Stimulated activated CD4-positive, alpha-beta T cell treated with anti-CD3 and anti-CD28 coated beads, Interleukin-15, amount 100 ng/mL, for 1 hour (primary cell): ENCODE data around the gene HIF3A.
"Not testable (repeated sequence)": the region's sequence is repeated elsewhere in the genome, so short reads cannot be mapped to it uniquely, and the experiment has no call there.

ENCODE experiments used
- DNase-seq, 2 donors: peaks; one replicate each; pipeline ENCODE4 v3.0.0-alpha.2; 2020; ENCODE audit warnings: low read depth in 1 of 2, low spot score in 1 of 2

Gene HIF3A

DNA sequence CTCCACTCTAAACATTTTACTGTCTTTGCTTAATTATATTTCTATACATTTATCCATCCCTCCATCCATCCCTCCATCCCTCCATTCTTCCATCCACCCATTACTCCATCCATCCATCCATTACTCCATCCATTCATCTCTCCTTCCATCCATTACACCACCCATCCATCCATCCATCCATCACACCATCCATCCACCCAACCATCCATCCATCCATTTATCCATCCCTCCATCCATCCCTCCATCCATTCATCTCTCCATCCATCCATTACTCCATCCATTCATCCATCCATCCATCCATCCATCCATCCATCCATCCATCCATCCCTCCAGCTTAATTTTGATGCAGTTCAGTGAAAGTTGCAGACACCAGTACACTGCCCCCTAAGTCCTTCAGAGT lies 5.0 kb upstream of the HIF3A start:
- no peak for DNase-seq

DNA sequence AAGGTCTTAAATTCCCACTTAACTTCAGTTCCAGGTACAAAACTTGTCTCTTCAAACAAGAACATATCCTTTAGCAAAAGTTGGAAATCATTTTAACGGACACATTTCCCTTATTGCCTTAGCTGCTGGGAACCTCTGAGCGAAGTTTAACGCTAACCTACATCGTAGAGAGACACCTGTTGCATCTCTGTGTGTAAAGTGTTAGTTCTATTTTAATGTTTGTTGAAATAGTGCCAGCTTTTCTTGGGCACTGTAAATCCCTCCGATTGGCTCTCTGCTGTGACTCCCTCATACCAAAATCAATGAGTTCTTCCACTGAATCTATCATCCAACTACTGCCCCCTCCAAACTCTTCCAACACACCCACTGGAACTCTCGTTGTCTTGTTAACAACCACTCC lies 2.3 kb upstream of the HIF3A start:
- DNase-seq = no peak

DNA sequence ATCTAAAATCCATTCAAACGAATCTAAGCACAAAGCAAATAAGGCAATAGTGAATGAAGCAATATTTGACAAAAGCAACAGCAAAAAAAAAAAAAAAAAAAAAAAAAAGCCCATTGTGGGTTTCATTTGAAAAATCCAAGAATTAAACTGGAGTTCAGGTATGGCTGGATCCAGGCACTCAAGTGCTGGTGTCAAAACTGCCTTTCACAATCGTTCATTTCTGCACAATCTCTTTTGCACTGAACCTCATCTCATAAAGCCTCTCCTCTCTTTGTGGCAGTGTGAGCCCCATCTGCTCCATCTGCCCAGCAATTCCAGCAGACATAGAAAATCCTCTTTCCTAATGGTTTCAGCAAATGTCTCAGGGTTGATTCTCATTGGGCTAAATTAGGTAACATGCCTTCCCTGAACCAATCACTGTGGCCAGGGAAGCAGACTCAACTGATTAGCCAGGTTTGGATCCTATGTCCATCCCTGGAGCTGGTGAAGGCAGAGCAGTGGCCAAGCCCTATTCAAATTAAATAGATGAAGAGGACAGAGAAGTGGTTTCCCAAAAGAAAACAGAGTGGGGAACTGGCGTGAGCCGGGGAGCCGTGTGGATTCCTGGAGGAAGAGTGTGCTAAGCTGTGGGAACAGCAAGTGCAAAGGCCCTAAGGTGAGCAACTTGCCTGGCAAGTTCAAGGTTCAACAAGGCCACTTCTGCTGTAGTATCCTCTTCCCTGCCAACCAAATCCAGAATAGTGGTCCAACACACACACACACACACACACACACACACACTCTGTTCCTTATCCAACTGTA lies 1.2 kb upstream of the HIF3A start:
- DNase-seq = no peak

DNA sequence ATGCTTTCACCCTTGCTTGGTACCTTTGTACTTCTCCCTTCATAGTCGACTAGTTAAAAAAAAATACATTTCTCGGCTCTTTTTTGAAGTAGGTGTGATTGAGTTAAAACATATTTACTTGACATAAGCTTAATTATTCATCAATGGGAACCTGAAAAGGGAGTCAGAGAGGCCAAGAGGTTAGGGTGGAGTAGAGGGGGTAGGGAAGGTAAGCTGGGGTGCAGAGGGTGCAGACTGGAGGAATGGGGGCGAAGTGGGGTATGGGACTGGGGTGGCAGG lies 701 bp upstream of the HIF3A start:
- DNase-seq = no peak

DNA sequence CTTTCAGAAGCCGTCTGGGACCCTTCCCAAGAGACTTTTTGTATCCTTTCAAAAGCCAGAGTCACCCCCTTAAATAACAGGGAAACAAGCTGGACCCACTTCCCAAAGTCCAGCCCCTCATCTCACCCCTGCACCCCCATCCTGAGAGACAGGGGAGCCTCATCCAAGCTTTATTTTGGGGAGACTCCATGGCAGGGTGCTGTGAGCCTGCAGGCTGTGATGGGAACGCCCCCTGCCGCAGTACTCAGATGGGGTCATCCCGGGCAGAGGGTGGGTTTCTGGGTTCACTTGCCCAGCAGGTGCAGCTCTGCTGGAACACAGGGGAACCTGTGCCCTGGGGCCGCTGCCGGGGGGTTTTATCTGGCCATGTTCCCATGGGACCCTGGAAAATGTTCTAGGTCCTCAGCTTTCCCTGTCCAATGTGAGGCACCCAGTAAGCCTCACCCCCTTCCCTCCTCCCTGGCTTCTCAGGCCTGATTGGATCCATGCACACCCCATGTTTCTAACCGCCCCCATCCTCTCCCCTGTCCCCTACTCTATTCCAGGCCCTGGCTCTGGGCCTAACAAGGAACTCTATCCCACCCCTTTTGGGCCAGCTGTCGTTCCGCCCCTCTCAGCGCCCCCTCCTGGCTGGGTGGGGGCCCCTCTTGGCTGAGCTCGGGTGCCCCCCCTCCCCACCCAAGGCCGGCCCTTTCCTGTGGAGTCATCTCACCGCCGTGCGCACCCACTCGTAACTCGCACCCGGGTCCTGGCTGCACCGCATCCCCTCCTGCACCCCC lies 1.0 kb downstream of the HIF3A start:
- no peak for DNase-seq

DNA sequence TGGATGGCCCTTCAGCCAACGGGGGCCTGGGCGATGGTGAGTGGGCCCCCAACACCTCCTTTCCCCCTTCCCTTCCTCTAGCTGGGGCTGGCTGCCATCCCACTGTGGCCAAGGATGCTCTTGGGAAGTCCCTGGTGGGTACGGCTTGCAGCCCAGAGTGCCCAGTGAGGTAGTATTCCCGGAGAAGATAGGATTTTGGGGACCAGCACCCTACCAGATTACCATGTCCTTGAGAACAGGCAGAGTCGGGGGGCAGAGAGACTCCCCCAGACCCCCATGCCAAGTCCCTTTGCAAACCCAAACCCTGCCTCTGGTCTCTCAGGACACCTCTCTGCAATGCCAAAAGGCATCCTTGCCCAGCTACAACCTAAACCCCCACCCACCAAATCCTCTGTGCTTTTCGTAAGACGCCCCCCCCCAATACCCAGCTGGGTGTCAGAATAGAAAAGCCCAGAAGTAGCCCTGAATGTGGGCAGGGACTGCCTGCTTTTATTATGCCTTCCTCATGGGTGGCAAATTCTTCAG lies 1.7 kb downstream of the HIF3A start:
- no peak for DNase-seq

DNA sequence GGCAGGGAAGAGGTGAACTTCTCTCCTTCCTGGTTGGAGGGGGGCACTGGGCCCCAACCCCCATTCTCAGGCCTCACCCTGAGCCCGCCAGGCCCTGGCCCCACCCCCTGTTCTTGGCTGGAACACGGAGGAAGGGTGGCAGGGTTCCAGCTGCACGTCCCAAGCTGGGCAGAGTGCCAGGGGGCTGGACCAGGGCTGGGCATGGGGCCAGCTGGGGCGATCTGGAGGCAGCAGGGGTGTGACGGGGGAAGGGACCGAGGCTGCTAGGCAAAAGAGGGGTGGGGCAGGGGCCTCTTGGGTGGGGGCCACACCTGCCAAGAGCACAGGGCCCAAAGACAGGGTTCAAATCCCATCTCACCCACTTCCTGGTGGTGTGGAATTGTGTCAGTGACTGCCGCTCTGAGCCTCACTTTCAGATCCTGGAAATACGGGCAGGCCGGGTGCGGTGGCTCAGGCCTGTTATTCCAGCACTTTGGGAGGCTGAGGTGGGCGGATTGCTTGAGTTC lies 2.2 kb downstream of the HIF3A start:
- DNase-seq = no peak

DNA sequence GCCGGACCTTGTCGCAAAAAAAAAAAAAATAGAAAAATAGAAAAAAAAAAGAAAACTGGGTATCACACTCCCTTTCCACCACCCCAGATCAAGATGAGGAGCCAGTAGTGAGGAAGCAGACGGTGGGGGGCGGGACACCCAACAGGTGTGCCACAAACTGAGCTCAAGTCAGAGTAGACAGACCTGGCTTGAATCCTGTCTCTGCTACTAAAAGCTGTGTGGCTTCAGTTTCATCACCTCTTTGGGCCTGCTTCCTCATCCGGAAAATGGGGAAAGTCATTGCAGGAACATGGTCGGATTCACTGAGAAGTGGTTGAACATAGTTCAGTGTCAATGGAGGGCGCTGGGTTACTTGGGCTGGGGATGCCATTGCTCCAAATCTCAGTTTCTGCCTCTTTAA lies 2.9 kb downstream of the HIF3A start:
- DNase-seq = no peak

DNA sequence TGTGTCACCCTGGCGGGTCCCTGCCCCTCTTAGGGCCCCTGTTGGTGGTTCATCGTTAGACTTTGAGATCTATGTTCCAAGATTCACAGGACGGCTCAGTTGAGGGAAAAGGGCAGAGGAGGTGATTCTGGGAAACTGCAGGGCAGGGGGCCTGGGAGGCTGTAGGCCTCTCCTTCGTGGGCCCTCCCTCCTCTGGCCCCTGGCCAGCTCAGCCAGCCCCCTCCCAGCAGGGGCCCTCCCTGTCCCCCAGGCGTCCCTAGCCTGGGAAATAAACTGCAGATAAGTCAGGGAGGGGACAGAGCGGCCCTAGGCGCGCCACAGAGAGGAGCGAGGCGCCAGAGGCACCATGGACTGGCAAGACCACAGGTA lies 6.5 kb downstream of the HIF3A start:
- no peak for DNase-seq

DNA sequence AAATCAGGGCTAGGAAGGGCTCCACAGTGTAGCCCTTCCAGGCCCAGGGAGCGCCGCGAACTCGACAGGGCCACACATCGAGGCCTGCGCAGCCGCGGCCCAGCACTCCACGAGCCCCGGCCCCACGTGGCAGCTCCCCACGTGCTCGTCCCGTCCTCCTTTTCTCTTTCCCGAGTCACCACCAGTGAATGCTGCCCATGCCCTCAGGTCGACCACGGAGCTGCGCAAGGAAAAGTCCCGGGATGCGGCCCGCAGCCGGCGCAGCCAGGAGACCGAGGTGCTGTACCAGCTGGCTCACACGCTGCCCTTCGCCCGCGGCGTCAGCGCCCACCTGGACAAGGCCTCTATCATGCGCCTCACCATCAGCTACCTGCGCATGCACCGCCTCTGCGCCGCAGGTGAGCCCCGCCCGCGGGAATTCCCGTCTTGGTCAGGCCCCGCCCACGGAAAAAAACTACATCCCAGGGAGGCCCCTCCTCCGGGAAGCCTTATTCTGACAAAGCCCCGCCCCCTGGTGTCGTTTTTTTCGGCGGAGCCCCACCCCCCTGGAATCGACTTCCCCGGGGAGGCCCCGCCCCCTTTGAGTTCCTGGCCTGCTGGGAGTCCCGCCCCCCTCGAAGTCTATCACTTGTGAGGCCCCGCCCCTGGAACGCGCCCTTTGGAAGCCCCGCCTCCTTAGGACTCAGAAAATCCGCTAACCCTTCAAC lies 7.0 kb downstream of the HIF3A start:
- no peak for DNase-seq

DNA sequence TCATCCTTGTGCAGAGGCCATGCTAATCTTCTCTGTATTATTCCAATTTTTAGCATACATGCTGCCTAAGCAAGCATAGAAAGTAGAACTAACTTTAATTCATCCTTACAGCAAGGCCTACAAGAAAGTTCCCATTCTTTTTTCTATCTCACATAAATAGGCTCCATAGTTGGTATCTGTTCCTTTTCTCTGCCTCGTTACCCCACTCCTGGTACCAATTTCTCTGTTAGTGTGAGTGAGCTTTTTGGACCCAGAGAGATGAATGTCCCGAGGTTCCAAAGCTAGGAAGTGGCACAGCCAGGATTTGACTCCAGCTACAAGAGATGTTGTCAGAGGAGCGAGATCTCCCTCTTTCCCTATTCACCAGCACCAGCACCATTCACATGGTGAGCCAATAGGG lies 9.7 kb downstream of the HIF3A start:
- no peak for DNase-seq

DNA sequence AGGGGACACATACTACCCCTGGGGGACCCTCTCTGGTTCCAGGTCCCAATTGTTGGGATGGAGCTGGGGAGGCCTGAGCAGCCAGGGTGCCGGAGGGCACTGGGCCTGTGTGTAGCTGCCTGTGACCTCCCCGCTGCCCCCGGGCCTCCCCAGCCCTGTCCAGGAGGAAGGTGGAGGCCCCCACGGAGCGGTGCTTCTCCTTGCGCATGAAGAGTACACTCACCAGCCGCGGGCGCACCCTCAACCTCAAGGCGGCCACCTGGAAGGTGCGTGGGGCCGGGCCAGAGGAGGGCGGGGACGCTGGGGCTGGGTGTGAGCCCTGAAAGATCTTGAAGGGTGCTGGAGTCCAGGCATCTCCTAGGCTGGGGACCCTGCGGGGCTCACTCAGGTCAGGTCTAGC lies 11.7 kb downstream of the HIF3A start:
- DNase-seq = no peak

DNA sequence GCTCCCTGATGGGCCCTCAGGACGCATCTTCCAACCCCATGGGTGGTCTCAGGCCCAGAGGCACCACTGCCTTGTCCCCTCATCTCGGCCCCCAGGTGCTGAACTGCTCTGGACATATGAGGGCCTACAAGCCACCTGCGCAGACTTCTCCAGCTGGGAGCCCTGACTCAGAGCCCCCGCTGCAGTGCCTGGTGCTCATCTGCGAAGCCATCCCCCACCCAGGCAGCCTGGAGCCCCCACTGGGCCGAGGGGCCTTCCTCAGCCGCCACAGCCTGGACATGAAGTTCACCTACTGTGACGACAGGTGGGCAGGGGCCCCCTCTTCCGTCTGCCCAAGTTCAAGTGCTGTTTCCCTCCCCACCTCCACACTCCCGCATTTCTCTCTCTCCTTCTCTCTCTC lies 12.2 kb downstream of the HIF3A start:
- DNase-seq = no peak

DNA sequence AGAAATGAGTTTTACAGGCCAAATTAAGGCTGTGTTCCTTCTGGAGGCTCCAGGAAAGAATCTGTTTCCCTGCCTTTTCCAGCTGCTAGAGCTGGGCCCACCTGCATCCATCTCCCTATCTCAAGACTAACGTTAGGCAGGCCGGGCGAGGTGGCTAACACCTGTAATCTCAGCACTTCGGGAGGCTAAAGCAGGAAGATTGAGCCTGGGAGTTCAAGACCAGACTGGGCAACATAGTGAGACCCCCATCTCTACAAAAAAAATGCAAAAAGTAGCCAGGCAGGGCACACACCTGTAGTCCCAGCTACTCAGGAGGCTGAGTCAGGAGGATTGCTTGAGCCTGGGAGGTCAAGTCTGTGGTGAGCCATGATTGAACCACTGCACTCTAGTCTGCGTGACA lies 14.6 kb downstream of the HIF3A start:
- DNase-seq = no peak

DNA sequence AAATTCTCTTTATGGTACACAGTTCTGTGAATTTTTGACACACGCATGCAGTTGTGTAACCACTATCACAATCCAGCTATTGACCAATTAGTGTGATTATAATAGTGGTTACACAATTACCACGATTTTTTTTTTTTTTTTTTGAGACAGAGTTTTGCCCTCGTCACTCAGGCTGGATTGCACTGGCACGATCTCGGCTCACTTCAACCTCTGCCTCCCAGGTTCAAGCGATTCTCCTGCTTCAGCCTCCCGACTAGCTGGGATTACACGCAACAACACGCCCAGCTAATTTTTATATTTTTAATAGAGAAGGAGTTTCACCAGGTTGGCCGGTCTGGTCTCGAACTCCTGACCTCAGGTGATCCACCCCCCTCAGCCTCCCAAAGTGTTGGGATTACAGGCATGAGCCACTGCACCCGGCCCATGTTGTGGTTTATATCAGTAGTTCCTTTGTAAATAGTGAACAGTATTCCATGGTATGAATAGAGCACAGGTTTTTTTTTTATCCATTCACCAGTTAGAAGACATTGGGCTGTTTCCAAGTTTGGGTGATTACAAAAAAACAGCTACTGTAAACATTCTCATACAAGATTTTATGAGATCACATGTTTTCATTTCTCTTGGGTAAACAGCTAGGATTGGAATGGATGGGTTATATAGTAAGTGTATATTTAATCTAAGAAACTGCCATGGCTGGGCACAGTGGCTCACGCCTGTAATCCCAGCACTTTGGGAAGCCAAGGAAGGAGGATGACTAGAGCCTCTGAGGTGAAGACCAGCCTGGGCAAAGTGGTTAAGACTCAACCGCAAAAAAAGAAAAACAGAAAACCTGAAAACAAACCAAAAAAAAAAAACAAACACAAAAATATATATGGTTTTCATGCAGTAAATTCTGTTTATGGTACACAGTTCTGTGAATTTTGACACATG lies 17.0 kb downstream of the HIF3A start:
- DNase-seq = not testable (repeated sequence)

DNA sequence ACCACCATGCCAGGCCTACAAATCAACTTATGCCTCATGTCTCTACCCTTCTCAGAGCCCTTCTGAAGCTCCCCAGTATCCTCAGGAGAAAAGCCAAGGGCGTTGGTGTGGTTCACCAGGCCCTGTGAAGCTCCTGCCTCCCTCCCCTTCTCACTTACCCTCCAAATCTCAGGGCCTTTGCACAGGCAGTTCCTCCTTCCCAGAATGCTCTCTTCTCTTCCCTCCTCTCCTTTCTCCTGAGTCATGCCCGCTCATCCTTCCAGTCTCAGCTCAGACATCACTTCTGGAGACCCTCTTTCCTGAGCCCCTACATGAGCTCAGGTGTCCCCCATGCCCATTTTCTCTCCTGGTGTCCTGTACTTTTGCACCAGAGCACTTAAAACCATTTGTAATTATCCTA lies 20.5 kb downstream of the HIF3A start:
- DNase-seq = no peak

DNA sequence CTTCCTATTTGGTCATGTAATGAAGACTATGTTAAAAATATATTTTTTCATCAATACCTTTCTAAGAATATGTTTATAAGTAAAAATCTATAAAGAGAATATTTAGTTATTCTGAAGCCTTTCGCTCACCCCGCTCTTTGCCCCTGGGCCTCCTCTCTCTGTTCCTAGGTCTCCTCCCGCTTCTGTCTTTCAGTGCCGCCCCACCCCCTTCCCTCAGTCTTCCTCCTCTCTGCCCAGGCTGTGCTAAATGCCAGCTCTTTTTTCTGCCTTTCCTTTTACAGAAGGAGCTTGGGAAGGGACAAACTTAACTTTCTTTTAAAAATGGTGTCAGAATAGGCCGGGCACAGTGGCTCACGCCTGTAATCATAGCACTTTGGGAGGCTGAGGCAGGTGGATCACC lies 22.8 kb downstream of the HIF3A start:
- no peak for DNase-seq

DNA sequence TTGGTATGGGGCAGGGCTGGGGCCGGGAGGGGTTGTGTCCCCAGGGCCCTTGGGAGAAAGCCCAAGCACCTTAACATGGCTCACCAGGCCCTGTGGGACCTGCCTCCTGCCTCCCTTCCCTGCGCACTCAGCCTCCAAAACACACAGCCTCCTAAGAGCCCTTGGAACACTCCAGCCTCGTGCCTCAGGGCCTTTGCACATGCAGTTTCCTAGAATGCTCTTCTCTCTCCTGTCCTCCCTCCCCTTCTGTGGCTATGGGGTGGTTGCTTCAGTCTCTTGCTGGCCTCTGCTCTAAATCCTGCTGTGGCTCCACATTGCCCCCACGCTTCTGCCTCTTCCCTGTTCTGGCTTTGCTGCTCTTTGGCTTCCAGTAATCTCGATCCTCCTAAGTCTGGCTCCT lies 23.7 kb downstream of the HIF3A start:
- DNase-seq = no peak

DNA sequence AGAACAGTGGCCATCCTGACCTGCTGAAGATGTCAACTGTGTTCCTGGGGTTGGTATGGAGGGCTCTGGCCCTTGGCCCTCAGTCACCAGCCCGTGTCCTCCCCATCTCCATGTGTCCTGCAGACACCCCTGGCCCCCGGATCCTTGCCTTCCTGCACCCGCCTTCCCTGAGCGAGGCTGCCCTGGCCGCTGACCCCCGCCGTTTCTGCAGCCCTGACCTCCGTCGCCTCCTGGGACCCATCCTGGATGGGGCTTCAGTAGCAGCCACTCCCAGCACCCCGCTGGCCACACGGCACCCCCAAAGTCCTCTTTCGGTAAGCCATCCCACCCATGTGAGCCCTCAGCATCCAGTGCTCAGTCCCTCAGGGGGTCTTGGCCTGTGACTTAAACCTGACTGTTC lies 24.8 kb downstream of the HIF3A start:
- no peak for DNase-seq

DNA sequence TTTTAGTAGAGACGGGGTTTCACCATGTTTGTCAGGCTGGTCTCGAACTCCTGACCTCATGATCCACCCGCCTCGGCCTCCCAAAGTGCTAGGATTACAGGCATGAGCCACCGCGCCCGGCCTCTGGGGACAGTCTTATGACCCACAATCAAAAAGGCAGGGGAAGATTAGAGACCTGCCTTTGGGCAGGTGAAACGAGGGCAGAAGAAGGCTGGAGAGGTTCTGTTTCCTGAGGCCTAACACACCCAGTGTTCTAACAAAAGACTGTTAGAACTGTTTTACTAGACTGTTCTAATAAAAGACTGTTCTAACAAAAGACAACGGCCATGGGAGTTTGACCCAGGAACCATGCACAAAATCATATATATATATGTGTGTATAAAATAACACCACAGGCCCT lies 26.4 kb downstream of the HIF3A start:
- DNase-seq = not testable (repeated sequence)

DNA sequence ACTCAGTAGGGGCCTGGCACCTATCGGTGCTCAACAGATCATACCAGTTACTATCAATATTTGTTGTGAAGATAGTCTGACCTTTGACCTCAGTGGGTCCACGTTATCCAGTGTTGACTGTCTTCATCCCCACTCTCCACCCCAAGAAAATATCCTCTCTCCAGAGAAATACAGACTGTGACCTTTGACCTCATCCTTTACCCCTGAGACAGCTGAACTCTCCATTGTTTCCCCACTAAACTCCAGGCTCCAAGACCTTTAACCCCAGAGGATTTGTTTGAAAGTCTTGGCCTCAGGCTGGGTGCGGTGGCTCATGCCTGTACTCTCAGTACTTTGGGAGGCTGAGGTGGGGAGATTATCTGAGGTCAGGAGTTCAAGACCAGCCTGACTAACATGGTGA lies 27.4 kb downstream of the HIF3A start:
- no peak for DNase-seq
